Fibroblast of pulmonary artery (primary cell): Measurements from ENCODE around the gene GALNT9.
"Not testable (repeated sequence)": the region's sequence is repeated elsewhere in the genome, so short reads cannot be mapped to it uniquely, and the experiment has no call there.

Source experiments
- DNase-seq: peaks from one replicate; pipeline ENCODE4 v3.0.0-alpha.2; 2010; ENCODE audit warnings: low read depth
- H3K4me3 ChIP-seq: replicated peaks from 2 replicates; pipeline ENCODE4 v1.5.1; 2011; ENCODE audit warnings: low read depth, mild to moderate bottlenecking, control low read depth, low read length, moderate library complexity
- CTCF ChIP-seq: IDR thresholded peaks from 2 replicates; pipeline ENCODE4 v1.5.1; 2011; ENCODE audit warnings: mild to moderate bottlenecking, control low read depth, low read length, inconsistent platforms; ENCODE audit errors: missing control alignments

The GALNT9 gene

GRCh38 chr12:132151766-132152410 lies 177.5 kb downstream of the GALNT9 start:
- H3K4me3 ChIP-seq: no peak overlapping the region
- TF ChIP-seq CTCF: no peak
- no peak for DNase-seq

- DNase-seq: no peak
- H3K4me3 ChIP-seq: no peak overlapping the region
- TF ChIP-seq CTCF: no peak
These were observed 178.1 kb downstream of the GALNT9 start for GRCh38 chr12:132151145-132151765.

- no peak for DNase-seq
- TF ChIP-seq CTCF: no peak
- H3K4me3 ChIP-seq: no peak overlapping the region
These were observed 178.6 kb downstream of the GALNT9 start for GRCh38 chr12:132150780-132151144.

- not testable (repeated sequence) for DNase-seq, H3K4me3 ChIP-seq
These were observed 179.9 kb downstream of the GALNT9 start for GRCh38 chr12:132149526-132149925.

- TF ChIP-seq CTCF: no peak
- no peak overlapping the region for H3K4me3 ChIP-seq
- no peak for DNase-seq
These were observed 180.9 kb downstream of the GALNT9 start for GRCh38 chr12:132148368-132149045.

GRCh38 chr12:132147423-132148367 lies 181.7 kb downstream of the GALNT9 start:
- TF ChIP-seq CTCF: no peak
- H3K4me3 ChIP-seq: no peak overlapping the region
- DNase-seq: no peak

GRCh38 chr12:132146772-132147422 lies 182.5 kb downstream of the GALNT9 start:
- H3K4me3 ChIP-seq: no peak overlapping the region
- TF ChIP-seq CTCF: no peak
- no peak for DNase-seq
